ENCODE data around the gene USP17L10.
"Not testable (repeated sequence)": the region's sequence is repeated elsewhere in the genome, so short reads cannot be mapped to it uniquely, and the experiment has no call there.

The USP17L10 gene, protein sequence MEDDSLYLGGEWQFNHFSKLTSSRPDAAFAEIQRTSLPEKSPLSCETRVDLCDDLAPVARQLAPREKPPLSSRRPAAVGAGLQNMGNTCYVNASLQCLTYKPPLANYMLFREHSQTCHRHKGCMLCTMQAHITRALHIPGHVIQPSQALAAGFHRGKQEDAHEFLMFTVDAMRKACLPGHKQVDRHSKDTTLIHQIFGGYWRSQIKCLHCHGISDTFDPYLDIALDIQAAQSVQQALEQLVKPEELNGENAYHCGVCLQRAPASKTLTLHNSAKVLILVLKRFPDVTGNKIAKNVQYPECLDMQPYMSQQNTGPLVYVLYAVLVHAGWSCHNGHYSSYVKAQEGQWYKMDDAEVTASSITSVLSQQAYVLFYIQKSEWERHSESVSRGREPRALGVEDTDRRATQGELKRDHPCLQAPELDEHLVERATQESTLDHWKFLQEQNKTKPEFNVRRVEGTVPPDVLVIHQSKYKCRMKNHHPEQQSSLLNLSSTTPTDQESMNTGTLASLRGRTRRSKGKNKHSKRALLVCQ

DNA sequence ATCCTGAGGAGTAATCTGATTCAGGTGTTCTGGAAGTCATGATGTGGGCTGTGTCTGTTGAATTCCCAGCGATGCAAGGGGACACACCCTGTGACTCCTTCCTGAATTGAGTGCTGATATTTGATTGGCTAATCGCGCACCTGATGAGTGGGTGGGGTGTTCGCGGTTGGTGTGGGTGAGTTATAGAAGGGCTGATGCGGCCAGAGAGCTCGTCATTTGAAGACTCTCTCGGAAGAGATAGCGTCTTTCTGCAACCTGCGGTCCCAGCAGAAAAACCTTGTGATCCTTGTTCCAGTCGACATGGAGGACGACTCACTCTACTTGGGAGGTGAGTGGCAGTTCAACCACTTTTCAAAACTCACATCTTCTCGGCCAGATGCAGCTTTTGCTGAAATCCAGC lies at the start of gene USP17L10:
Gene USP17L10, plus strand, starts transcription at position 301 of the 400 bp plus-strand sequence. Its CDS starts 0 bp downstream, at position 301.
- DNase-seq (ENCODE audit: low read depth, low spot score); H3K9me3 ChIP-seq (ENCODE audit: insufficient read depth, low read length); H3K36me3 ChIP-seq (ENCODE audit: insufficient read depth, insufficient read length, low read length); H3K27me3 ChIP-seq (ENCODE audit: insufficient read depth, insufficient read length); H3K9ac ChIP-seq (ENCODE audit: insufficient read length, low read depth); H3K4me1 ChIP-seq (ENCODE audit: insufficient read depth, insufficient read length); H3K4me3 ChIP-seq (ENCODE audit: insufficient read length, low read depth): not testable (repeated sequence)

DNA sequence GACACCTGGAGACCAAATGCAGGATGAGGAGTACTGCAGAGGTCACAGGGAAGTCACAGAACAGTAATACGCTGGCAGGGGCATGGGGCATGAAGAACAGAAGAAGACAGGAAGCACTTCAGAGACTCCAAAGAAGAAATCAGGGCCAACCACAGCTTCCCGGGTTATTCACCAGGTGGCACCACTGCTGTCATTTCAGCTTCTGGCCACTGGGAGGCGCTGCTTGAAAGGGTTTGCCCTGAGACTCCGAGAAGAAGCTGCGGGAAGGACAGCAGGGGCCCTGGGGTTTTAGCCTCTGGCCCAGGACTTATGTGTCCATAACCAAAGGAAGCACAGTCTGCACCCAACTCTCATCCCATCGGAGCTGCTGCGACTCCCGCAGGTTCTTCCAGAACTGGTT lies 44.5 kb upstream of the USP17L10 start:
- H3K27me3 ChIP-seq (ENCODE audit: insufficient read depth, insufficient read length); H3K9ac ChIP-seq (ENCODE audit: insufficient read length, low read depth); H3K4me1 ChIP-seq (ENCODE audit: insufficient read depth, insufficient read length); DNase-seq (ENCODE audit: low read depth, low spot score); H3K9me3 ChIP-seq (ENCODE audit: insufficient read depth, low read length); H3K36me3 ChIP-seq (ENCODE audit: insufficient read depth, insufficient read length, low read length); H3K4me3 ChIP-seq (ENCODE audit: insufficient read length, low read depth): not testable (repeated sequence)

DNA sequence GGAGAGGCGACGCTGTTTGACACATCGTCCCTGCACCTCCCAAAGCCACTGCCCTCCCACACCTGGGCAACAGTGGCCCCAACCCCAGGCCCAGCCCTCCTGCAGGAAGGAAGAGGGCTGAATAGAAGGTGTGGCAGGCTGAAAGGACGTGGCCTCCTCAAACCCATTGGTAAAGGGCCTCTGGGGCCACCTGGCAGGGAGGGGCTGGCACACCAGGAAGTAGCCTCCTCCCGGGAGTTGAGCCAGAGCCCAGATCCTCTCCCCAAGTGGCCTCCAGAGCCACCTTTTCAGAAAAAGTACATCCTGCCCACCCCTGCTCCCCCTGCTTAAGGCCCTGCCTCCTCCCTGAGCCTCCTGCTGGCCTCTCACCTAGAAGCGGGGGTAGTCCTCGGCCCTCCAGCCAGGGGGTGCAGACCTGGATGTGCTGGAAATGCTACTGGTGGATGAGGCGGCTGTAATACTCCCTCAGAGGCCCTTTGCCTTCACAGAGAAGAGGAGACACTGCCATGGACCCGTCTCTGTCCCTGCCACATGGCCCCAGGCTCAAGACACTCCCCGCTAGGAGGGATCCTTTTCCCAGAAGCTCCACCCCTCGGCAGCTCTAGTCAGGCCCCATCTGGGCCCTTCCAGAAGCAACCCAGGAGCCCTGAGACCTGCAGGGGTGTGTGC lies 40.5 kb upstream of the USP17L10 start, which contains the start of gene FAM90A26:
Gene FAM90A26, plus strand, starts transcription at position 619 of the 669 bp plus-strand sequence. CDS start 2,764 bp downstream, outside the sequence.
- DNase-seq (ENCODE audit: low read depth, low spot score) = not testable (repeated sequence)

DNA sequence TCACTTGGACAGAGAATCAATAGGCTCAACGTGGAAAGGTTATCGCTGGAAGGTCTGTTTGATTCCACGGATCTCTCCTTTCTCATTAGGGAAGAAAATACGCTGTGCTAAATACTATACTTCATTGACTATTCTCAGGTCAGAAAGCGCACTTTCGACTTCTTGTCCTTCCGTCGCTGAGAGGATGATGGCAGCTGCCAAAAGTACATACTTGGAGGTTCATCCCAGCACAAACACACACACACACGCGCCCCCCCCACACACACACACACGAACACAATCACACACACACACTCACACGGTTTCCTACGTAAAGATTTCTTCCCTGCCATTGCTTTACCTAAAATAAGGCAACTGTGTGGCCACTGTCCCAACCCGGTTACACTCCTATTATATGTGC lies 4.2 kb downstream of the USP17L10 start:
- H3K9ac ChIP-seq (ENCODE audit: insufficient read length, low read depth); H3K4me3 ChIP-seq (ENCODE audit: insufficient read length, low read depth); H3K27me3 ChIP-seq (ENCODE audit: insufficient read depth, insufficient read length); DNase-seq (ENCODE audit: low read depth, low spot score); H3K9me3 ChIP-seq (ENCODE audit: insufficient read depth, low read length); H3K4me1 ChIP-seq (ENCODE audit: insufficient read depth, insufficient read length); H3K36me3 ChIP-seq (ENCODE audit: insufficient read depth, insufficient read length, low read length): not testable (repeated sequence)

More for the DNA sequence above, 40.5 kb upstream of the USP17L10 start, which contains the start of gene FAM90A26:
- not testable (repeated sequence) for H3K27me3 ChIP-seq (ENCODE audit: insufficient read depth, insufficient read length); H3K9ac ChIP-seq (ENCODE audit: insufficient read length, low read depth); H3K4me3 ChIP-seq (ENCODE audit: insufficient read length, low read depth); H3K36me3 ChIP-seq (ENCODE audit: insufficient read depth, insufficient read length, low read length); H3K9me3 ChIP-seq (ENCODE audit: insufficient read depth, low read length); H3K4me1 ChIP-seq (ENCODE audit: insufficient read depth, insufficient read length)

DNA sequence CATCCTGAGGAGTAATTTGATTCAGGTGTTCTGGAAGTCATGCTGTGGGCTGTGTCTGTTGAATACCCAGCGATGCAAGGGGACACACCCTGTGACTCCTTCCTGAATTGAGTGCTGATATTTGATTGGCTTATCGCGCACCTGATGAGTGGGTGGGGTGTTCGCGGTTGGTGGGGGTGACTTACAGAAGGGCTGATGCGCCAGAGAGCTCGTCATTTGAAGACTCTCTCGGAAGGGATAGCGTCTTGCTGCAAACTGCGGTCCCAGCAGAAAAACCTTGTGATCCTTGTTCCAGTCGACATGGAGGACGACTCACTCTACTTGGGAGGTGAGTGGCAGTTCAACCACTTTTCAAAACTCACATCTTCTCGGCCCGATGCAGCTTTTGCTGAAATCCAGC lies 4.6 kb downstream of the USP17L10 start, which contains the start of gene USP17L11:
Gene USP17L11, plus strand, starts transcription at position 301 of the 400 bp plus-strand sequence. Its CDS starts 0 bp downstream, at position 301.
- H3K36me3 ChIP-seq (ENCODE audit: insufficient read depth, insufficient read length, low read length); H3K9me3 ChIP-seq (ENCODE audit: insufficient read depth, low read length); H3K4me1 ChIP-seq (ENCODE audit: insufficient read depth, insufficient read length); H3K27me3 ChIP-seq (ENCODE audit: insufficient read depth, insufficient read length); DNase-seq (ENCODE audit: low read depth, low spot score); H3K4me3 ChIP-seq (ENCODE audit: insufficient read length, low read depth); H3K9ac ChIP-seq (ENCODE audit: insufficient read length, low read depth): not testable (repeated sequence)

DNA sequence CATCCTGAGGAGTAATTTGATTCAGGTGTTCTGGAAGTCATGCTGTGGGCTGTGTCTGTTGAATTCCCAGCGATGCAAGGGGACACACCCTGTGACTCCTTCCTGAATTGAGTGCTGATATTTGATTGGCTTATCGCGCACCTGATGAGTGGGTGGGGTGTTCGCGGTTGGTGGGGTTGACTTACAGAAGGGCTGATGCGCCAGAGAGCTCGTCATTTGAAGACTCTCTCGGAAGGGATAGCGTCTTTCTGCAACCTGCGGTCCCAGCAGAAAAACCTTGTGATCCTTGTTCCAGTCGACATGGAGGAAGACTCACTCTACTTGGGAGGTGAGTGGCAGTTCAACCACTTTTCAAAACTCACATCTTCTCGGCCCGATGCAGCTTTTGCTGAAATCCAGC lies 9.4 kb downstream of the USP17L10 start, which contains the start of gene USP17L12:
Gene USP17L12, plus strand, starts transcription at position 301 of the 400 bp plus-strand sequence. Its CDS starts 0 bp downstream, at position 301.
- not testable (repeated sequence) for H3K4me1 ChIP-seq (ENCODE audit: insufficient read depth, insufficient read length); DNase-seq (ENCODE audit: low read depth, low spot score); H3K9ac ChIP-seq (ENCODE audit: insufficient read length, low read depth)

DNA sequence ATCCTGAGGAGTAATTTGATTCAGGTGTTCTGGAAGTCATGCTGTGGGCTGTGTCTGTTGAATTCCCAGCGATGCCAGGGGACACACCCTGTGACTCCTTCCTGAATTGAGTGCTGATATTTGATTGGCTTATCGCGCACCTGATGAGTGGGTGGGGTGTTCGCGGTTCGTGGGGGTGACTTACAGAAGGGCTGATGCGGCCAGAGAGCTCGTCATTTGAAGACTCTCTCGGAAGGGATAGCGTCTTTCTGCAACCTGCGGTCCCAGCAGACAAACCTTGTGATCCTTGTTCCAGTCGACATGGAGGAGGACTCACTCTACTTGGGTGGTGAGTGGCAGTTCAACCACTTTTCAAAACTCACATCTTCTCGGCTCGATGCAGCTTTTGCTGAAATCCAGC lies 14.1 kb downstream of the USP17L10 start, which contains the start of gene USP17L13:
Gene USP17L13, plus strand, starts transcription at position 301 of the 400 bp plus-strand sequence. Its CDS starts 0 bp downstream, at position 301.
- H3K4me3 ChIP-seq (ENCODE audit: insufficient read length, low read depth); H3K27me3 ChIP-seq (ENCODE audit: insufficient read depth, insufficient read length); H3K9ac ChIP-seq (ENCODE audit: insufficient read length, low read depth); H3K36me3 ChIP-seq (ENCODE audit: insufficient read depth, insufficient read length, low read length); H3K4me1 ChIP-seq (ENCODE audit: insufficient read depth, insufficient read length); DNase-seq (ENCODE audit: low read depth, low spot score); H3K9me3 ChIP-seq (ENCODE audit: insufficient read depth, low read length): not testable (repeated sequence)

More for the DNA sequence above, 9.4 kb downstream of the USP17L10 start, which contains the start of gene USP17L12:
- not testable (repeated sequence) for H3K27me3 ChIP-seq (ENCODE audit: insufficient read depth, insufficient read length); H3K4me3 ChIP-seq (ENCODE audit: insufficient read length, low read depth); H3K36me3 ChIP-seq (ENCODE audit: insufficient read depth, insufficient read length, low read length); H3K9me3 ChIP-seq (ENCODE audit: insufficient read depth, low read length)

DNA sequence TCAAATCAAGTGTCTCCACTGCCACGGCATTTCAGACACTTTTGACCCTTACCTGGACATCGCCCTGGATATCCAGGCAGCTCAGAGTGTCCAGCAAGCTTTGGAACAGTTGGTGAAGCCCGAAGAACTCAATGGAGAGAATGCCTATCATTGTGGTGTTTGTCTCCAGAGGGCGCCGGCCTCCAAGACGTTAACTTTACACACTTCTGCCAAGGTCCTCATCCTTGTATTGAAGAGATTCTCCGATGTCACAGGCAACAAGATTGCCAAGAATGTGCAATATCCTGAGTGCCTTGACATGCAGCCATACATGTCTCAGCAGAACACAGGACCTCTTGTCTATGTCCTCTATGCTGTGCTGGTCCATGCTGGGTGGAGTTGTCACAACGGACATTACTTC lies 19.8 kb downstream of the USP17L10 start:
- H3K9ac ChIP-seq (ENCODE audit: insufficient read length, low read depth); H3K9me3 ChIP-seq (ENCODE audit: insufficient read depth, low read length); H3K27me3 ChIP-seq (ENCODE audit: insufficient read depth, insufficient read length); H3K36me3 ChIP-seq (ENCODE audit: insufficient read depth, insufficient read length, low read length); H3K4me1 ChIP-seq (ENCODE audit: insufficient read depth, insufficient read length); H3K4me3 ChIP-seq (ENCODE audit: insufficient read length, low read depth); DNase-seq (ENCODE audit: low read depth, low spot score): not testable (repeated sequence)

DNA sequence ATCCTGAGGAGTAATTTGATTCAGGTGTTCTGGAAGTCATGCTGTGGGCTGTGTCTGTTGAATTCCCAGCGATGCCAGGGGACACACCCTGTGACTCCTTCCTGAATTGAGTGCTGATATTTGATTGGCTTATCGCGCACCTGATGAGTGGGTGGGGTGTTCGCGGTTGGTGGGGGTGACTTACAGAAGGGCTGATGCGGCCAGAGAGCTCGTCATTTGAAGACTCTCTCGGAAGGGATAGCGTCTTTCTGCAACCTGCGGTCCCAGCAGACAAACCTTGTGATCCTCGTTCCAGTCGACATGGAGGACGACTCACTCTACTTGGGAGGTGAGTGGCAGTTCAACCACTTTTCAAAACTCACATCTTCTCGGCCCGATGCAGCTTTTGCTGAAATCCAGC lies 23.6 kb downstream of the USP17L10 start, which contains the start of gene USP17L15:
Gene USP17L15, plus strand, starts transcription at position 301 of the 400 bp plus-strand sequence. Its CDS starts 0 bp downstream, at position 301.
- H3K4me3 ChIP-seq (ENCODE audit: insufficient read length, low read depth); DNase-seq (ENCODE audit: low read depth, low spot score): not testable (repeated sequence)

DNA sequence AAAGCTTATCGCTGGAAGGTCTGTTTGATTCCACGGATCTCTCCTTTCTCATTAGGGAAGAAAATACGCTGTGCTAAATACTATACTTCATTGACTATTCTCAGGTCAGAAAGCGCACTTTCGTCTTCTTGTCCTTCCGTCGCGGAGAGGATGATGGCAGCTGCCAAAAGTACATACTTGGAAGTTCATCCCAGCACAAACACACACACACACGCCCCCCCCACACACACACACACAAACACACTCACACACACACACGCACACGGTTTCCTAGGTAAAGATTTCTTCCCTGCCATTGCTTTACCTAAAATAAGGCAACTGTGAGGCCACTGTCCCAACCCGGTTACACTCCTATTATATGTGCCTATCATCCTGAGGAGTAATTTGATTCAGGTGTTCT lies 28.0 kb downstream of the USP17L10 start:
- DNase-seq (ENCODE audit: low read depth, low spot score); H3K4me1 ChIP-seq (ENCODE audit: insufficient read depth, insufficient read length); H3K27me3 ChIP-seq (ENCODE audit: insufficient read depth, insufficient read length); H3K9ac ChIP-seq (ENCODE audit: insufficient read length, low read depth); H3K36me3 ChIP-seq (ENCODE audit: insufficient read depth, insufficient read length, low read length); H3K9me3 ChIP-seq (ENCODE audit: insufficient read depth, low read length); H3K4me3 ChIP-seq (ENCODE audit: insufficient read length, low read depth): not testable (repeated sequence)

More for the DNA sequence above, 23.6 kb downstream of the USP17L10 start, which contains the start of gene USP17L15:
- H3K9me3 ChIP-seq (ENCODE audit: insufficient read depth, low read length); H3K36me3 ChIP-seq (ENCODE audit: insufficient read depth, insufficient read length, low read length); H3K4me1 ChIP-seq (ENCODE audit: insufficient read depth, insufficient read length); H3K27me3 ChIP-seq (ENCODE audit: insufficient read depth, insufficient read length); H3K9ac ChIP-seq (ENCODE audit: insufficient read length, low read depth): not testable (repeated sequence)

DNA sequence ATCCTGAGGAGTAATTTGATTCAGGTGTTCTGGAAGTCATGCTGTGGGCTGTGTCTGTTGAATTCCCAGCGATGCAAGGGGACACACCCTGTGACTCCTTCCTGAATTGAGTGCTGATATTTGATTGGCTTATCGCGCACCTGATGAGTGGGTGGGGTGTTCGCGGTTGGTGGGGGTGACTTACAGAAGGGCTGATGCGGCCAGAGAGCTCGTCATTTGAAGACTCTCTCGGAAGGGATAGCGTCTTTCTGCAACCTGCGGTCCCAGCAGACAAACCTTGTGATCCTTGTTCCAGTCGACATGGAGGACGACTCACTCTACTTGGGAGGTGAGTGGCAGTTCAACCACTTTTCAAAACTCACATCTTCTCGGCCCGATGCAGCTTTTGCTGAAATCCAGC lies 33.1 kb downstream of the USP17L10 start, which contains the start of gene USP17L17:
Gene USP17L17, plus strand, starts transcription at position 301 of the 400 bp plus-strand sequence. Its CDS starts 0 bp downstream, at position 301.
- H3K4me3 ChIP-seq (ENCODE audit: insufficient read length, low read depth); H3K9me3 ChIP-seq (ENCODE audit: insufficient read depth, low read length); H3K27me3 ChIP-seq (ENCODE audit: insufficient read depth, insufficient read length); H3K36me3 ChIP-seq (ENCODE audit: insufficient read depth, insufficient read length, low read length); DNase-seq (ENCODE audit: low read depth, low spot score); H3K4me1 ChIP-seq (ENCODE audit: insufficient read depth, insufficient read length); H3K9ac ChIP-seq (ENCODE audit: insufficient read length, low read depth): not testable (repeated sequence)
